A673 (cell line): ENCODE measurements around the gene CHD2. TPM values are rescaled to one million over a fixed set of nuclear protein-coding genes. Genes with fewer than 3 reads are reported as not detected.

ENCODE experiments used
- BruUV-seq: library from RNA; stranded (reverse); fragments of 400-500 nt; replicated peaks from 2 replicates; lab custom pipeline; 2021; lab: Mats Ljungman, UMichigan
- CTCF ChIA-PET: fragments of 300-600 bp; sonication (Branson Sonifier 250); formaldehyde crosslinking; loops from one replicate; lab custom pipeline; 2022; ENCODE audit warnings: antibody characterized with exemption; lab: Charles Lee
- POLR2A ChIA-PET: fragments of 300-600 bp; sonication (Branson Sonifier 250); formaldehyde crosslinking; loops from one replicate; lab custom pipeline; 2022; ENCODE audit warnings: antibody characterized with exemption; ENCODE audit not compliant: low non-redundant PET; lab: Charles Lee
- DNase-seq: peaks from one replicate; pipeline ENCODE4 v3.0.0-alpha.2; 2015; ENCODE audit warnings: low spot score
- H3K27ac ChIP-seq: fragments of 200-600 bp; sonication (generic); 2 replicates; pipeline ENCODE4 v1.5.1; 2016; ENCODE audit warnings: mixed run types, low read depth, mild to moderate bottlenecking, mixed read lengths, antibody characterized with exemption, low read length; ENCODE audit not compliant: poor library complexity, severe bottlenecking
- H3K27me3 ChIP-seq: fragments of 200-600 bp; sonication (generic); replicated peaks from 2 replicates; pipeline ENCODE4 v1.6.1; 2017; ENCODE audit warnings: mixed run types, low read depth, mild to moderate bottlenecking, mixed read lengths, antibody characterized with exemption, low read length; ENCODE audit not compliant: insufficient read depth, poor library complexity
- H3K36me3 ChIP-seq: fragments of 200-600 bp; sonication (generic); 2 replicates; pipeline ENCODE4 v1.6.1; 2016; ENCODE audit warnings: mixed run types, mild to moderate bottlenecking, mixed read lengths, antibody characterized with exemption, low read length; ENCODE audit not compliant: insufficient read depth, poor library complexity, severe bottlenecking
- H3K4me1 ChIP-seq: fragments of 200-600 bp; sonication (generic); 2 replicates; pipeline ENCODE4 v1.6.1; 2017; ENCODE audit warnings: mixed run types, mild to moderate bottlenecking, mixed read lengths, antibody characterized with exemption, low read length; ENCODE audit not compliant: insufficient read depth, poor library complexity, severe bottlenecking
- H3K4me3 ChIP-seq: fragments of 200-600 bp; sonication (generic); 2 replicates; pipeline ENCODE4 v1.5.1; 2016; ENCODE audit warnings: low read depth, mixed run types, mild to moderate bottlenecking, mixed read lengths, low read length; ENCODE audit not compliant: poor library complexity, severe bottlenecking
- H3K9me3 ChIP-seq: fragments of 200-600 bp; sonication (generic); 2 replicates; pipeline ENCODE4 v1.6.1; 2016; ENCODE audit warnings: mixed run types, low read depth, mild to moderate bottlenecking, mixed read lengths, antibody characterized with exemption, low read length; ENCODE audit not compliant: poor library complexity, severe bottlenecking
- CTCF ChIP-seq: fragments of 300-800, 200-600 bp; sonication (generic); conservative IDR thresholded peaks from 2 replicates; pipeline ENCODE4 v1.5.1; 2017; ENCODE audit warnings: low read depth, mild to moderate bottlenecking, antibody characterized with exemption, low read length, moderate library complexity, mixed read lengths
- EZH2 ChIP-seq: fragments of 200-600 bp; sonication (generic); IDR thresholded peaks from 2 replicates; pipeline ENCODE4 v1.6.1; 2017; ENCODE audit warnings: borderline replicate concordance, low read depth, mild to moderate bottlenecking, mixed read lengths, antibody characterized with exemption, low read length; ENCODE audit not compliant: poor library complexity, severe bottlenecking
- intact Hi-C: fragments of 100-400 bp; cut with micrococcal nuclease; formaldehyde crosslinking; loops from one replicate; pipeline ENCODE4 v1.10.0; 2022; ENCODE audit not compliant: unreplicated experiment
- total RNA-seq: library from RNA; stranded (reverse); gene quantifications from 2 replicates; pipeline ENCODE4 v1.2.3, GENCODE V29; 2021

Gene CHD2
- total RNA-seq, 1 experiment from 2014 or later, result 75.7 TPM

- peaks cover 55% of the 10 kb centered on the region for H3K4me1 ChIP-seq
- H3K36me3 ChIP-seq, result peaks cover 18% of the 10 kb centered on the region
- peak; percentile 87 for DNase-seq
- H3K4me3 ChIP-seq, result peak overlapping the region; percentile 68
- intact Hi-C loops, result no loop called here
- ChIA-PET POLR2A (interaction anchor here (0.7 kb wide), 1 partner anchor 26 kb away, joined by 11 read pairs; no protein-coding TSS in a partner anchor), CTCF (interaction anchor here (0.6 to 1.4 kb wide), 5 partner anchors 9 to 829 kb away, joined by 3 to 6 read pairs (median 6); no protein-coding TSS in a partner anchor)
- no TSS peak for BruUV-seq
- no peak for TF ChIP-seq EZH2
- TF ChIP-seq CTCF, result no peak
- no peaks in the 10 kb centered on the region for H3K9me3 ChIP-seq
- peak overlapping the region; percentile 99 for H3K27ac ChIP-seq
- no peaks in the 10 kb centered on the region for H3K27me3 ChIP-seq
Measured at GRCh38 chr15:92907896-92908712, 8.0 kb downstream of the CHD2 start.

GRCh38 chr15:92908713-92909057 lies 8.6 kb downstream of the CHD2 start:
- H3K27me3 ChIP-seq, result no peaks in the 10 kb centered on the region
- POLR2A ChIA-PET, result no interaction called here
- intact Hi-C loops, result no loop called here
- peak overlapping the region; percentile 68 for H3K4me3 ChIP-seq
- DNase-seq, result no peak
- peaks cover 12% of the 10 kb centered on the region for H3K36me3 ChIP-seq
- peaks cover 58% of the 10 kb centered on the region for H3K4me1 ChIP-seq
- H3K27ac ChIP-seq, result peak overlapping the region; percentile 99
- no peaks in the 10 kb centered on the region for H3K9me3 ChIP-seq
- BruUV-seq, result no TSS peak
- no peak for TF ChIP-seq CTCF
- CTCF ChIA-PET, result interaction anchor here (0.5 to 1.4 kb wide), 2 partner anchors 9 to 18 kb away, joined by 3 read pairs; no protein-coding TSS in a partner anchor

- ChIA-PET CTCF (interaction anchor here (0.5 to 1.4 kb wide), 2 partner anchors 9 to 18 kb away, joined by 3 read pairs; no protein-coding TSS in a partner anchor), POLR2A (no interaction called here)
- Histone ChIP-seq H3K27ac (peak overlapping the region; percentile 99), H3K9me3 (no peaks in the 10 kb centered on the region), H3K4me1 (peaks cover 63% of the 10 kb centered on the region), H3K27me3 (no peaks in the 10 kb centered on the region), H3K4me3 (no peak overlapping the region), H3K36me3 (peaks cover 11% of the 10 kb centered on the region)
- intact Hi-C loops, result no loop called here
- DNase-seq, result no peak
- BruUV-seq, result no TSS peak
- TF ChIP-seq CTCF, result no peak
- TF ChIP-seq EZH2, result no peak
Measured at GRCh38 chr15:92909136-92909781, 9.1 kb downstream of the CHD2 start.
